ENCODE data around the gene RNF151.

The RNF151 gene

GRCh38 chr16:1999866-2000514 lies 33.3 kb downstream of the RNF151 start:
- peaks cover 20% of the 10 kb centered on the region for H3K36me3 Mint-ChIP-seq (ENCODE audit: low read depth)

GRCh38 chr16:2001035-2001434 lies 34.4 kb downstream of the RNF151 start:
- no peak for ATAC-seq
- Mint-ChIP-seq H3K27me3 (no peaks in the 10 kb centered on the region), H3K36me3 (ENCODE audit: low read depth) (peaks cover 22% of the 10 kb centered on the region), H3K4me1 (peaks cover 24% of the 10 kb centered on the region), H3K4me3 (no peak overlapping the region), H3K9me3 (no peaks in the 10 kb centered on the region), H3K27ac (no peak overlapping the region)
- no peak for DNase-seq

More at GRCh38 chr16:1999866-2000514, 33.3 kb downstream of the RNF151 start:
- no peaks in the 10 kb centered on the region for H3K27me3 Mint-ChIP-seq
- DNase-seq (no peak), ATAC-seq (no peak)
- no peaks in the 10 kb centered on the region for H3K9me3 Mint-ChIP-seq
- H3K4me3 Mint-ChIP-seq, result no peak overlapping the region
- no peak overlapping the region for H3K27ac Mint-ChIP-seq
- H3K4me1 Mint-ChIP-seq, result peaks cover 16% of the 10 kb centered on the region

GRCh38 chr16:2001456-2002355 lies 35.0 kb downstream of the RNF151 start:
- ATAC-seq (no peak), DNase-seq (no peak)
- Mint-ChIP-seq H3K27me3 (no peaks in the 10 kb centered on the region), H3K27ac (no peak overlapping the region), H3K36me3 (ENCODE audit: low read depth) (peaks cover 21% of the 10 kb centered on the region), H3K9me3 (no peaks in the 10 kb centered on the region), H3K4me1 (peaks cover 22% of the 10 kb centered on the region), H3K4me3 (no peak overlapping the region)

GRCh38 chr16:2002406-2003230 lies 36.0 kb downstream of the RNF151 start:
- H3K27me3 Mint-ChIP-seq, result no peaks in the 10 kb centered on the region
- no peak overlapping the region for H3K4me3 Mint-ChIP-seq
- H3K36me3 Mint-ChIP-seq (ENCODE audit: low read depth), result peaks cover 18% of the 10 kb centered on the region
- H3K4me1 Mint-ChIP-seq, result peaks cover 26% of the 10 kb centered on the region
- DNase-seq (no peak), ATAC-seq (no peak)
- peak overlapping the region; percentile 59 for H3K27ac Mint-ChIP-seq
- no peaks in the 10 kb centered on the region for H3K9me3 Mint-ChIP-seq

- peaks cover 33% of the 10 kb centered on the region for H3K4me1 Mint-ChIP-seq
- no peak overlapping the region for H3K27ac Mint-ChIP-seq
- H3K4me3 Mint-ChIP-seq, result no peak overlapping the region
- H3K27me3 Mint-ChIP-seq, result no peaks in the 10 kb centered on the region
- no peaks in the 10 kb centered on the region for H3K9me3 Mint-ChIP-seq
- ATAC-seq (no peak), DNase-seq (no peak)
- peaks cover 21% of the 10 kb centered on the region for H3K36me3 Mint-ChIP-seq (ENCODE audit: low read depth)
Observed at GRCh38 chr16:2003231-2003826, 36.7 kb downstream of the RNF151 start.

GRCh38 chr16:2003827-2004641 lies 37.4 kb downstream of the RNF151 start:
- peaks cover 38% of the 10 kb centered on the region for H3K4me1 Mint-ChIP-seq
- peak; percentile 87 for ATAC-seq

GRCh38 chr16:2004795-2005517 lies 38.3 kb downstream of the RNF151 start:
- no peak overlapping the region for H3K4me3 Mint-ChIP-seq
- H3K36me3 Mint-ChIP-seq (ENCODE audit: low read depth), result peaks cover 25% of the 10 kb centered on the region
- peaks cover 38% of the 10 kb centered on the region for H3K4me1 Mint-ChIP-seq
- DNase-seq (no peak), ATAC-seq (no peak)
- H3K27me3 Mint-ChIP-seq, result no peaks in the 10 kb centered on the region
- no peak overlapping the region for H3K27ac Mint-ChIP-seq
- H3K9me3 Mint-ChIP-seq, result no peaks in the 10 kb centered on the region

More at GRCh38 chr16:2003827-2004641, 37.4 kb downstream of the RNF151 start:
- peak; percentile 91 for DNase-seq
- H3K27ac Mint-ChIP-seq, result no peak overlapping the region
- no peaks in the 10 kb centered on the region for H3K27me3 Mint-ChIP-seq
- H3K4me3 Mint-ChIP-seq, result no peak overlapping the region
- H3K9me3 Mint-ChIP-seq, result no peaks in the 10 kb centered on the region
- peaks cover 25% of the 10 kb centered on the region for H3K36me3 Mint-ChIP-seq (ENCODE audit: low read depth)

- ATAC-seq (no peak), DNase-seq (no peak)
- Mint-ChIP-seq H3K9me3 (no peaks in the 10 kb centered on the region), H3K4me3 (no peak overlapping the region), H3K36me3 (ENCODE audit: low read depth) (peaks cover 29% of the 10 kb centered on the region), H3K4me1 (peaks cover 43% of the 10 kb centered on the region), H3K27ac (no peak overlapping the region), H3K27me3 (no peaks in the 10 kb centered on the region)
Observed at GRCh38 chr16:2005646-2006045, 39.0 kb downstream of the RNF151 start.

GRCh38 chr16:2006317-2006716 lies 39.7 kb downstream of the RNF151 start:
- no peak for DNase-seq
- Mint-ChIP-seq H3K36me3 (ENCODE audit: low read depth) (peaks cover 26% of the 10 kb centered on the region), H3K4me1 (peaks cover 45% of the 10 kb centered on the region), H3K27ac (peak overlapping the region; percentile 62), H3K27me3 (no peaks in the 10 kb centered on the region), H3K4me3 (peak overlapping the region; percentile 45), H3K9me3 (no peaks in the 10 kb centered on the region)
- no peak for ATAC-seq

- DNase-seq, result no peak
- Mint-ChIP-seq H3K27ac (peak overlapping the region; percentile 82), H3K4me3 (peak overlapping the region; percentile 96), H3K27me3 (no peaks in the 10 kb centered on the region), H3K4me1 (peaks cover 47% of the 10 kb centered on the region), H3K36me3 (ENCODE audit: low read depth) (peaks cover 24% of the 10 kb centered on the region), H3K9me3 (no peaks in the 10 kb centered on the region)
- ATAC-seq, result no peak
Observed at GRCh38 chr16:2007081-2007836, 40.6 kb downstream of the RNF151 start.

GRCh38 chr16:2008009-2008526 lies 41.4 kb downstream of the RNF151 start:
- Mint-ChIP-seq H3K27me3 (no peaks in the 10 kb centered on the region), H3K9me3 (no peaks in the 10 kb centered on the region), H3K27ac (peak overlapping the region; percentile 82), H3K4me3 (peak overlapping the region; percentile 96), H3K4me1 (peaks cover 47% of the 10 kb centered on the region), H3K36me3 (ENCODE audit: low read depth) (peaks cover 22% of the 10 kb centered on the region)
- ATAC-seq (no peak), DNase-seq (peak; percentile 54)

GRCh38 chr16:2008631-2009163 lies 42.0 kb downstream of the RNF151 start:
- Mint-ChIP-seq H3K9me3 (no peaks in the 10 kb centered on the region), H3K4me1 (peaks cover 47% of the 10 kb centered on the region), H3K4me3 (peak overlapping the region; percentile 96), H3K27me3 (no peaks in the 10 kb centered on the region), H3K27ac (peak overlapping the region; percentile 82), H3K36me3 (ENCODE audit: low read depth) (peaks cover 22% of the 10 kb centered on the region)
- ATAC-seq (no peak), DNase-seq (peak; percentile 65)

All from activated naive CD8-positive, alpha-beta T cell treated with anti-CD3 and anti-CD28 coated beads, Interleukin-2, amount 50 U/mL, for 24 hours (primary cell).